ENCODE results near the gene FBXO44. TPM values are rescaled to one million over a fixed set of nuclear protein-coding genes. Genes with fewer than 3 reads are reported as not detected.

Gene FBXO44
- total RNA-seq, 1 experiment from 2014 or later, result 60.9 TPM

- Histone ChIP-seq H3K79me2 (ENCODE audit: insufficient read depth, low read length) (no peaks in the 10 kb centered on the region), H2AFZ (ENCODE audit: low read depth, low read length, poor library complexity, severe bottlenecking) (no peak overlapping the region), H3K4me2 (ENCODE audit: low read length) (no peak overlapping the region), H3K9me2 (ENCODE audit: insufficient read depth) (no peaks in the 10 kb centered on the region), H3K4me1 (ENCODE audit: control insufficient read depth in 1 of 2, insufficient read depth in 2 of 2, low read length in 2 of 2) (no peaks in the 10 kb centered on the region), H3K27ac (ENCODE audit: low read depth, low read length) (no peak overlapping the region), H3K36me3 (ENCODE audit: control insufficient read depth in 1 of 2, insufficient read depth in 2 of 2, low read length in 2 of 2) (no peaks in the 10 kb centered on the region), H3K9ac (ENCODE audit: low read length) (no peak overlapping the region), H4K20me1 (ENCODE audit: insufficient read depth) (no peaks in the 10 kb centered on the region), H3K9me3 (ENCODE audit: control insufficient read depth in 1 of 2, insufficient read depth in 1 of 2, low read depth in 1 of 2, low read length in 2 of 2) (no peaks in the 10 kb centered on the region), H3K27me3 (ENCODE audit: insufficient read depth, low read length) (no peaks in the 10 kb centered on the region), H3K4me3 (replicated peaks in 1 of 2; ENCODE audit: low read depth in 1 of 2, low read length in 2 of 2) (no peak overlapping the region)
- POLR2A ChIA-PET, result no interaction called here
- BruUV-seq (replicated peaks), result no TSS peak
- ATAC-seq, result no peak
- no peak for DNase-seq (ENCODE audit: low read depth, low spot score)
- RAD21 ChIA-PET (ENCODE audit: low non-redundant PET in 1 of 2, low total read pairs in 2 of 2, uncharacterized antibody in 2 of 2, unreplicated experiment in 2 of 2), result no interaction called here
- intact Hi-C loops (cut with micrococcal nuclease), result no loop called here
- CTCF ChIA-PET, result interaction anchor here (1.1 kb wide), 1 partner anchor 577 kb away, joined by 3 read pairs; no protein-coding TSS in a partner anchor
- TF ChIP-seq ZBTB33 (IDR thresholded peaks at IDR 0.05; ENCODE audit: extremely low read depth, insufficient replicate concordance, low read length) (no peak), TCF7L2 (IDR thresholded peaks at IDR 0.05; ENCODE audit: borderline replicate concordance, extremely low read depth, insufficient read depth, insufficient read length) (no peak), ELF1 (IDR thresholded peaks at IDR 0.05; ENCODE audit: borderline replicate concordance, low read depth) (no peak), REST (IDR thresholded peaks at IDR 0.05; ENCODE audit: low read depth) (no peak), ATF3 (IDR thresholded peaks at IDR 0.05) (no peak), EGR1 (IDR thresholded peaks at IDR 0.05; ENCODE audit: low read depth) (no peak), ZNF274 (IDR thresholded peaks at IDR 0.05; ENCODE audit: low read depth, low read length) (no peak)
Observed at GRCh38 chr1:11615090-11615489, 39.6 kb upstream of the FBXO44 start.
